NB4 (cell line): Measurements from ENCODE around the gene KCNQ1.

Experiments used
- DNase-seq: peaks from one replicate; pipeline ENCODE4 v3.0.0; 2010; ENCODE audit warnings: low read depth
- H3K4me3 ChIP-seq: one replicate; pipeline ENCODE4 v1.5.1; 2011; ENCODE audit warnings: mild to moderate bottlenecking, low read depth, low read length, moderate library complexity
- MYC ChIP-seq: IDR thresholded peaks from 2 replicates; pipeline ENCODE4 v1.6.1; 2011; ENCODE audit warnings: low read depth, low read length
- POLR2A ChIP-seq: IDR thresholded peaks from 2 replicates; pipeline ENCODE4 v1.6.1; 2011; ENCODE audit warnings: mild to moderate bottlenecking; ENCODE audit not compliant: insufficient read length; ENCODE audit errors: extremely low read depth
- TF ChIP-seq, protein P1 (sequence below): IDR thresholded peaks from 2 replicates; pipeline ENCODE4 v1.6.1; 2011; ENCODE audit warnings: low read depth, low read length
- TF ChIP-seq, protein P2 (sequence below): IDR thresholded peaks from one replicate; pipeline ENCODE4 v1.5.1; 2012; ENCODE audit warnings: low read depth, low read length

Gene KCNQ1

DNA sequence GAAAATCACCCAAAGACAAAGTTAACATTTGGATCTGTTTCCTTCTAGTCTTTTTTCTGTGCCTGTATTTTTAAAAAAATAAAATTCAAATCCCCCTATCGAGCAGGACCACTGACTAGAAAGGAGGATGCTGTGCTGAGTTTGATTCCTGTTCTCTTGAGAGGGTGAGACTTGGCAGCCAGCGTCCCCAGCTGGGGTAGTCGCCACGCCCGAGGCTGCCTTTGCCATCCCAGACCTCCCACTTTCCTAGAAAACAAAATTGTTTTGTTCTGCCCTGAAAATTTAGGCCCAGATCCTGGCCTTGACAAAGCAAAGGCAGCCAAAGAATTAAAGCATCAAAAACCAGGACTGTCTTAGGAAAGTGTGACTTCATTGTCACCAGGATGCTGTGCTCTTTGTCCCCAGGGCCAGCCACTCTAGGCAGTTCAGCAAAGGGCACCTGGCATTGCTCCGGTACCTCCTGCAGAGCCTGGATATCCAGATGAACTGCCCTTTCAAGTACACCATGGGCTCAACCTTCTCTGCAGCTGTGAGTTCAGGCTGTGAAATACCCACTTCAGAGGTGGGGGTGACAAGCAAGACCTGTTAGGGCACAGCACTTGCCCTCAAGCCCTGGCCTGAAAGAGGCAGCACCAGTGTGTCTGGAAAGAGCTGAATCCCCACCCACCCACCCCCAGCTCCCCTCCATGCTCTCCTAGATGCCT, 210.4 kb downstream of the KCNQ1 start:
- TF ChIP-seq POLR2A (no peak), MYC (no peak)
- TF ChIP-seq, protein P1, sequence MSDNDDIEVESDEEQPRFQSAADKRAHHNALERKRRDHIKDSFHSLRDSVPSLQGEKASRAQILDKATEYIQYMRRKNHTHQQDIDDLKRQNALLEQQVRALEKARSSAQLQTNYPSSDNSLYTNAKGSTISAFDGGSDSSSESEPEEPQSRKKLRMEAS, result no peak
- TF ChIP-seq, protein P2, sequence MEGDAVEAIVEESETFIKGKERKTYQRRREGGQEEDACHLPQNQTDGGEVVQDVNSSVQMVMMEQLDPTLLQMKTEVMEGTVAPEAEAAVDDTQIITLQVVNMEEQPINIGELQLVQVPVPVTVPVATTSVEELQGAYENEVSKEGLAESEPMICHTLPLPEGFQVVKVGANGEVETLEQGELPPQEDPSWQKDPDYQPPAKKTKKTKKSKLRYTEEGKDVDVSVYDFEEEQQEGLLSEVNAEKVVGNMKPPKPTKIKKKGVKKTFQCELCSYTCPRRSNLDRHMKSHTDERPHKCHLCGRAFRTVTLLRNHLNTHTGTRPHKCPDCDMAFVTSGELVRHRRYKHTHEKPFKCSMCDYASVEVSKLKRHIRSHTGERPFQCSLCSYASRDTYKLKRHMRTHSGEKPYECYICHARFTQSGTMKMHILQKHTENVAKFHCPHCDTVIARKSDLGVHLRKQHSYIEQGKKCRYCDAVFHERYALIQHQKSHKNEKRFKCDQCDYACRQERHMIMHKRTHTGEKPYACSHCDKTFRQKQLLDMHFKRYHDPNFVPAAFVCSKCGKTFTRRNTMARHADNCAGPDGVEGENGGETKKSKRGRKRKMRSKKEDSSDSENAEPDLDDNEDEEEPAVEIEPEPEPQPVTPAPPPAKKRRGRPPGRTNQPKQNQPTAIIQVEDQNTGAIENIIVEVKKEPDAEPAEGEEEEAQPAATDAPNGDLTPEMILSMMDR, result no peak
- no peak overlapping the region for H3K4me3 ChIP-seq
- DNase-seq, result no peak

DNA sequence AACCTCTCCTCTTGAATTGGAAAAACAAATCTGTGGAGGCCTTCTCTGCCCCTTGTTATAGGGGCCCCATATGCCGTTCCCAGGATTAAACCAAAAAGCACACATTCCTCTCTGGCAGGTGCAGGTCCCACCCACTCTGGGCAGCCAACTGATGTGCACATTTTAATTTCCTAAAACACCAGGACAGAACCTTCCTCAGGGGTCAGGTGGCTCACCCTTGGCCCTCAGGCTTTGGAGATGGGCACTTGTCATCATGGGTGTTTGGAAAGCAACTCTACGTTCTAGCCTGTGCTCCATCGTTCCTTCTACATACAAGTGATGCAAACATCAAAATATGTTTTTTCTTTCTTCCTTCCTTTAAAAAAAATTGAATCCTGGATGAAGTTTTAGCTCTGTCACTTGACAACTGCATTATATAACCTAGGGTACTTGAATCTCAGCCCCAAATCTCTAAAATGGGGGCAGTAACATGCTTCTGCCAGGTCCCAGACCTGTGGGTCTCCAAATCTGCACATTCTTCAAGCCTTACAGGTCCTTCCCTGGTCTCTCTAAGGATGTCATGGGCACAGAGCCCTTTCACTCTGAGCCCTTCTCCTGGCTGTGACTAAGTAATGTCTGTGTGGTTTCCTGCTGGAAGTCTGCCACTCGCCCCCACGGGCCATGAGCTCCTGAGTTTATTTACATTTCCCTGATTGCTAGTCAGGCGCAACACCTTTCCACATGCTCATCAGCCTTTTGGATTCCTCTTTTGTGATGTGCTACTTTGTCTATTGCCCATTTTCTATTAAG, 211.2 kb downstream of the KCNQ1 start:
- DNase-seq, result no peak
- H3K4me3 ChIP-seq, result no peak overlapping the region
- TF ChIP-seq, protein P1, result no peak
- TF ChIP-seq POLR2A (no peak), MYC (no peak)
- TF ChIP-seq, protein P2, result no peak

DNA sequence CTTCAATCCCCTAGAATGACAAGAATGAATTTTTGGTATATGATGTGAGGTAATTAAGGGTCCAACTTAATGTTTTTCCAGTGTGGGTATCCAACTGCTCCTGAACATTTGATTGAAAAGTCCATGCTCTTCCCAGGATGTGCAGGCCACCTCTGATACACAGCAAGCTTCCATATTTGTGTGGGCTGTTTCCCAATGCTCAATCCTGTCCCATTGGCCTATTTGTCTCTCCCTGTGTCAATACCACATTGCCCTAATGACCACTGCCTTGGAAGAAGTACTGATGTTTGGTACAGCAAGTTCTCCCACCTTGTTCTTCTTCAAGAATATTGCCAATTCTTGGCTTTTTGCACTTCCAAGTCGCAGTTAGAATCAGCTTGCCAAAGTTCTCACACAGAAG, 212.1 kb downstream of the KCNQ1 start:
- H3K4me3 ChIP-seq, result no peak overlapping the region
- no peak for TF ChIP-seq POLR2A
- TF ChIP-seq, protein P2, result no peak
- TF ChIP-seq MYC, result no peak
- TF ChIP-seq, protein P1, result no peak
- DNase-seq, result no peak

DNA sequence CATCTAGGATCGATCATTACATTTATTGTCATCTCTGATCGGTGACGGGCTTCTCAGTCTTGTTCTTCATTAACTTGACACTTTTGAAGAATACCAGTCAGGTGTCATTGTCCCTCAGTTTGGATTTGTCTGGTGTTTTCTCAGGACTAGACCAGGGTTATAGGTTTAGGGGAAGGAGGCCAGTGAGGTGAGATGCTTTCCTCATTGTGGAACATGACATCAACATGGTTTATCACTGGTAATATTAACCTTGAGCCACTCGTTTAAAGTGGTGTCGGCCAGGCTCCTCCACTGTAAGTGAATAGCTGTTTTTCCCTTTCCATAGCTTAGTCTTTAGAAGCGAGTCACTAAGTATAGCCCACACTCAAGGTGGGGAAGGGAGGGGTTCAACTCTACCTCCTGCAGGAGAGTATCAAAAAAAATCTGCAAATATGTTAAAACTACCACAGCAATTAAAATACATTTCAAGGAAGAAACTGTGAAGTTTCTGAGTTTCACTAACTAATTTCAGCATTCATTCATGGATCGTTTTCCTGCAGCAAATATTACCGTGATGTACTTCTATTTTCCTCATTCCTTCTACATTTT, 213.0 kb downstream of the KCNQ1 start:
- H3K4me3 ChIP-seq, result no peak overlapping the region
- no peak for DNase-seq
- TF ChIP-seq MYC (no peak), POLR2A (no peak)
- TF ChIP-seq, protein P2, result no peak
- TF ChIP-seq, protein P1, result no peak

DNA sequence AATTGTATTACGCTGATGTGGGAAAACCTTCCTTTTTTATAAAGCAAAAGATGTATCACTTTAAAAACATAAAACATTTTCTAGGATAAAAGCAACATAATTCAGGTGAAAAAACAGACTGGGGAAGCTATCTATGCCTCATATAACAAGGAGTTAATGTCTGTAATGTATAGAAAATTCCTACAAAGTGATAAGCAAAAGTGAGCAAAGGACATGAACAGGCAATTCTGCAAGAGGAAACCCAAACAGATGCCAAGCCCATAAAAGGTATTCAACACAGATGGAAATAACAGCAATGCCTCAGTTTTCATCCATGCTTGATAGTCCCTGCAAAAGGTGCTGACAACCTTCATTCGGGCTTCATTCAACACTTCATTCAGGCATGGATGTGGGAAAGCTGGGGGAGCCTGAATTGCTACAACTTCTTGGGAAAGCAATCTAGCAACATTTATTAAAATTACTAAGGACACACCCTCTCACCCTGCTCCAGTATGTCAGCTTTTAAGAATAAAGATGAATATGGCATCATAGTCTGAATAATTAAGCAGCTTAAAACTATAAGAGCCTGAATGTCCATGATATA, 215.6 kb downstream of the KCNQ1 start:
- no peak for DNase-seq
- TF ChIP-seq MYC, result no peak
- TF ChIP-seq, protein P2, result no peak
- TF ChIP-seq POLR2A, result no peak
- TF ChIP-seq, protein P1, result no peak
- no peak overlapping the region for H3K4me3 ChIP-seq
